Transverse colon (tissue), 4 donors: ENCODE results near the gene TLL1. TPM values are rescaled to one million over a fixed set of nuclear protein-coding genes. Genes with fewer than 3 reads are reported as not detected.

Experiments
- DNase-seq: peaks from one replicate; pipeline ENCODE4 v3.0.0-alpha.2; 2019
- H3K27ac ChIP-seq, 4 donors: fragments of 200-600 bp; sonication (generic); 2 replicates each; pipeline ENCODE4 v1.5.1; 2016 to 2018; ENCODE audit warnings: inconsistent platforms in 4 of 4
- H3K27me3 ChIP-seq: fragments of 200-600 bp; sonication (generic); 2 replicates; pipeline ENCODE4 v1.5.1; 2017; ENCODE audit warnings: inconsistent platforms
- H3K36me3 ChIP-seq, 4 donors: fragments of 200-600 bp; sonication (generic); 2 replicates each; pipeline ENCODE4 v1.5.1; 2017 to 2019; ENCODE audit warnings: inconsistent platforms in 4 of 4
- H3K4me1 ChIP-seq, 4 donors: fragments of 200-600 bp; sonication (generic); 2 replicates each; pipeline ENCODE4 v1.5.1; 2017 to 2020; ENCODE audit warnings: inconsistent platforms in 4 of 4
- H3K4me3 ChIP-seq, 4 donors: fragments of 200-600 bp; sonication (generic); 1 replicate in 1 of 4; 2 replicates in 3 of 4; pipeline versions ENCODE4 v1.5.1 to v1.6.1; 2017 to 2019; ENCODE audit warnings: inconsistent platforms in 4 of 4
- H3K9me3 ChIP-seq, 2 donors: fragments of 200-600 bp; sonication (generic); 2 replicates each; pipeline ENCODE4 v1.5.1; 2017 to 2019; ENCODE audit warnings: inconsistent platforms in 2 of 2
- EP300 ChIP-seq: sonication (generic); formaldehyde crosslinking; IDR thresholded peaks from one replicate; pipeline ENCODE4 v1.6.1; 2017; ENCODE audit warnings: antibody characterized with exemption, low read depth
- POLR2A ChIP-seq: fragments of 450-650 bp; IDR thresholded peaks from one replicate; pipeline ENCODE4 v1.6.1; 2016; ENCODE audit warnings: antibody characterized with exemption, mild to moderate bottlenecking, moderate library complexity
- POLR2AphosphoS5 ChIP-seq, 3 donors: sonication (generic); formaldehyde crosslinking; IDR thresholded peaks; one replicate each; pipeline ENCODE4 v1.6.1; 2016; ENCODE audit warnings: antibody characterized with exemption in 3 of 3
- WGBS, 2 donors: methylation state at CpG; one replicate each; pipeline ENCODE4 v1.1.5; 2018; ENCODE audit warnings: low coverage in 1 of 2; 5-methylcytosine and 5-hydroxymethylcytosine counted together
- in situ Hi-C, 4 donors: fragments of 200-750 bp; cut with MboI; loops; one replicate each; pipeline versions ENCODE4 v1.15.0 to v1.15.1; 2017; ENCODE audit warnings: low sequenced_read_pairs in 3 of 4, low pct_ligation_motif_present in 1 of 4, low pct_unique_long_range_greater_than_20kb in 1 of 4
- intact Hi-C: fragments of 100-400 bp; cut with DNase I; formaldehyde crosslinking; loops from one replicate; pipeline ENCODE4 v1.15.1; 2023; ENCODE audit warnings: low total_unique reads
- total RNA-seq, 4 donors: library from RNA; depleted of rRNA; stranded (reverse); fragments of >200 nt; gene quantifications; one replicate each; pipeline ENCODE4 v1.1.0, GENCODE V29; 2016
- TF ChIP-seq, protein P1 (sequence below), 5 experiments: fragments of 200-600 bp in 3 of 5; fragments of 450-650 bp in 2 of 5; sonication (generic) in 3 of 5; IDR thresholded peaks; 1 replicate in 2 of 5; 2 replicates in 3 of 5; pipeline ENCODE4 v1.5.1; 2016 to 2017; ENCODE audit warnings: antibody characterized with exemption in 5 of 5, inconsistent platforms in 3 of 5, mild to moderate bottlenecking in 2 of 5, moderate library complexity in 1 of 5

The TLL1 gene
- total RNA-seq, 4 donors from 2014 or later: 1.00 to 3.7 (median 1.6) TPM

DNA sequence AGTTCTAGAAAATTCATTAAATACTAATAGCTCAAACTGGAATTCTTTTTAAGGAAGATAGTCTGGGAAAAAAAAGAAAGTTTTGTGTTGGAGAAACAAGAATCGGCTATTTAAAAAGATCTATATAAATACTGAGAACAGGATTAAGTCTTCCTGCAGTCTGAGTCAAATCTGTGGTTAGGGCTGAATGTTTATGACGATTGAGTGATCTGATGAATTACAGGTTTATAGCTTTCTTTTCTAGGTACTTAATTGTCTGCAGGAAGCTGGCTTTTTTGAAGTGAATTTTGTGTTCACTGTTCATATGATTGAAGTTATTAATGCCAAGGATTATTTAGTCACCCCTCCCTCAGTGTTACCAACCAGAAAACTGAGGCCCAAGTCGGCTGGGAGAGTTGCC is 42.2 kb downstream of the TLL1 start:
- 39 to 47% methylated on average over 3 of the region's 3 CpGs for WGBS, 2 donors
- no peak for DNase-seq
- Histone ChIP-seq H3K27me3 (no peaks in the 10 kb centered on the region), H3K9me3 (no peaks in the 10 kb centered on the region), H3K27ac (no peak overlapping the region), H3K4me1 (no peaks in the 10 kb centered on the region), H3K36me3 (no peaks in the 10 kb centered on the region), H3K4me3 (no peak overlapping the region)
- in situ Hi-C loops (no loop called here), intact Hi-C loops (no loop called here)
- TF ChIP-seq, protein P1, sequence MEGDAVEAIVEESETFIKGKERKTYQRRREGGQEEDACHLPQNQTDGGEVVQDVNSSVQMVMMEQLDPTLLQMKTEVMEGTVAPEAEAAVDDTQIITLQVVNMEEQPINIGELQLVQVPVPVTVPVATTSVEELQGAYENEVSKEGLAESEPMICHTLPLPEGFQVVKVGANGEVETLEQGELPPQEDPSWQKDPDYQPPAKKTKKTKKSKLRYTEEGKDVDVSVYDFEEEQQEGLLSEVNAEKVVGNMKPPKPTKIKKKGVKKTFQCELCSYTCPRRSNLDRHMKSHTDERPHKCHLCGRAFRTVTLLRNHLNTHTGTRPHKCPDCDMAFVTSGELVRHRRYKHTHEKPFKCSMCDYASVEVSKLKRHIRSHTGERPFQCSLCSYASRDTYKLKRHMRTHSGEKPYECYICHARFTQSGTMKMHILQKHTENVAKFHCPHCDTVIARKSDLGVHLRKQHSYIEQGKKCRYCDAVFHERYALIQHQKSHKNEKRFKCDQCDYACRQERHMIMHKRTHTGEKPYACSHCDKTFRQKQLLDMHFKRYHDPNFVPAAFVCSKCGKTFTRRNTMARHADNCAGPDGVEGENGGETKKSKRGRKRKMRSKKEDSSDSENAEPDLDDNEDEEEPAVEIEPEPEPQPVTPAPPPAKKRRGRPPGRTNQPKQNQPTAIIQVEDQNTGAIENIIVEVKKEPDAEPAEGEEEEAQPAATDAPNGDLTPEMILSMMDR (IDR thresholded peaks at IDR 0.05): no peak
- TF ChIP-seq POLR2A: no peak
- no peak for TF ChIP-seq POLR2AphosphoS5 (IDR thresholded peaks at IDR 0.05)
- TF ChIP-seq EP300: no peak

DNA sequence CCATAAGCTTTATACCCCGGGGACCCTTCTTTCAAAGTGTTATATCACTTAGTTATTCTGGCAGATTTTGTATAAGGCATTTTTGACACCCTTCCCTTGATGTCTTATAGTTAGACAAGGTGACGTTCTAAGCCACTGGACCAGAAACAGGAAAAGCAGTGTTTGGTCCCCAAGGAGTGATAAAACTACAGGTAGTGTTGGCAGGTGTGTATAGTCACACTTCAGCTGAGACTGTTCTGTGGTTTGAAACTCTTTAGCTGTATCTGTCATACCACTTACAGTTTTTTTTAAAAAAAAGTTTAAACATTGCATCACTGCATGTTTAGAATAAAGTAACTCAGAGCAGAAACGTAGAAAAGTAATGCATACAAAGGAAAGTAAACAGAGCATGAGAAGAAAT is 48.5 kb downstream of the TLL1 start:
- Histone ChIP-seq H3K27ac (no peak overlapping the region), H3K4me3 (no peak overlapping the region), H3K27me3 (no peaks in the 10 kb centered on the region), H3K36me3 (no peaks in the 10 kb centered on the region), H3K4me1 (no peaks in the 10 kb centered on the region), H3K9me3 (no peaks in the 10 kb centered on the region)
- TF ChIP-seq, protein P1 (IDR thresholded peaks at IDR 0.05): no peak
- no peak for TF ChIP-seq POLR2A
- TF ChIP-seq POLR2AphosphoS5 (IDR thresholded peaks at IDR 0.05): no peak
- in situ Hi-C loops (no loop called here), intact Hi-C loops (loop anchor here (5.0 kb wide), 1 partner anchor 1751 kb away; no protein-coding TSS in a partner anchor)
- DNase-seq: no peak
- 42 to 64% methylated on average over 3 of the region's 3 CpGs for WGBS, 2 donors

DNA sequence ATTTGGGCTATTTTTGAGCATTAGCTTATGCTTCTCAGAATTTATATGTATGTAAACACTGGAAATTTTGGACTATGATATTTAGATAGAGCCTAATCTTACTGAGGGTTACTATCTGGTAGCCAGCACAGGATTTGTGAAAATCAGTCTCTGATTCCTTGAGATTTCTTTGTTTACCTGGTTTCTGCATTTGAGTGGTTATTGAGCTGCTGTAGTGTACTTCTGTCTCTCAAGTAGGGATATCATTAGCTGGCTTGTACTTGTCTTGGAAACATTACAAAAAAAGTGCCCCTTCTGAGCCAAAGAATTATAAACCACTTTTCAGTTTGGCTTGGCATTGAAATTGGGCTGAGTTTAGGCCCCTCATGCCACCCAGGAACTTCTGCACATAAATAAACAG is 49.7 kb downstream of the TLL1 start:
- in situ Hi-C loops (no loop called here), intact Hi-C loops (loop anchor here (5.0 kb wide), 1 partner anchor 1750 kb away; no protein-coding TSS in a partner anchor)
- TF ChIP-seq POLR2AphosphoS5 (IDR thresholded peaks at IDR 0.05) (no peak), EP300 (no peak), POLR2A (no peak)
- TF ChIP-seq, protein P1 (IDR thresholded peaks at IDR 0.05): no peak
- DNase-seq: no peak
- Histone ChIP-seq H3K27ac (no peak overlapping the region), H3K36me3 (no peaks in the 10 kb centered on the region), H3K4me1 (no peaks in the 10 kb centered on the region), H3K9me3 (no peaks in the 10 kb centered on the region), H3K4me3 (no peak overlapping the region), H3K27me3 (no peaks in the 10 kb centered on the region)

DNA sequence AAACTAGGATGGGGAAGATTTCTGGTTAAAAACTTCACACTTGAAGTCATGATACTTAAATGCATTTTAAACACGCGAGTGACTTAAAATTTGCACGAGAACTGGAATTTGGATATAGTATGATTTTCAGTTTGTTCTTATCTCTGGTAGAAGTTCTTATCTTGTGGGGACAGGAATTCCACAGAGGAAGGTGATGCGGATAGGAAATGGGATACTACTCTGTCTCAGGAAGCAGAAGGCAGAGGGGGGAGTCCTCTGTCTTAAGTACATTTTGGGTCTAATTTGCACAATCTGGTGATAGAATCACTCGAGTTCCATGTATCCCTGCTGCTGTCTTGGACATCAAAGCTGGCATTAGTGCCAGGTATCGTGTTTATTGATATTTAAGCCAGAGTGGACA is 53.3 kb downstream of the TLL1 start:
- Histone ChIP-seq H3K4me1 (no peaks in the 10 kb centered on the region), H3K9me3 (no peaks in the 10 kb centered on the region), H3K4me3 (no peak overlapping the region), H3K27me3 (no peaks in the 10 kb centered on the region), H3K27ac (no peak overlapping the region), H3K36me3 (no peaks in the 10 kb centered on the region)
- TF ChIP-seq, protein P1 (IDR thresholded peaks at IDR 0.05): no peak
- TF ChIP-seq EP300 (no peak), POLR2A (no peak), POLR2AphosphoS5 (IDR thresholded peaks at IDR 0.05) (no peak)
- whole genome bisulfite sequencing, 2 donors: 82 to 95% methylated on average over 4 to 6 of the region's 6 CpGs
- DNase-seq: no peak
- intact Hi-C loops (no loop called here), in situ Hi-C loops (no loop called here)
